GM23338 (cell line): Measurements from ENCODE around the gene RIPK4. TPM values are rescaled to one million over a fixed set of nuclear protein-coding genes. Genes with fewer than 3 reads are reported as not detected.

Experiments used
- ATAC-seq: fragments of 200-7000 bp; cut with Tn5 transposase; 3 replicates; pipeline ENCODE4 v1.9.1; 2020
- DNase-seq: peaks from one replicate; pipeline ENCODE4 v3.0.0-alpha.2; 2015; ENCODE audit warnings: low spot score
- H2AFZ ChIP-seq: fragments of 200-600 bp; sonication (generic); 2 replicates; pipeline ENCODE4 v1.8.0; 2016; ENCODE audit warnings: antibody characterized with exemption, mild to moderate bottlenecking, moderate library complexity
- H3F3A ChIP-seq: fragments of 200-600 bp; sonication (generic); replicated peaks from 2 replicates; pipeline ENCODE4 v1.8.0; 2017; ENCODE audit warnings: antibody characterized with exemption, mixed run types, low read depth
- H3K27ac ChIP-seq: fragments of 200-600 bp; sonication (generic); 2 replicates; pipeline ENCODE4 v1.6.1; 2016; ENCODE audit warnings: low read depth
- H3K27me3 ChIP-seq: fragments of 200-600 bp; sonication (generic); 2 replicates; pipeline ENCODE4 v1.8.0; 2016; ENCODE audit warnings: mild to moderate bottlenecking, mixed run types, moderate library complexity; ENCODE audit not compliant: insufficient read depth
- H3K36me3 ChIP-seq: fragments of 200-600 bp; sonication (generic); 2 replicates; pipeline ENCODE4 v1.8.0; 2016; ENCODE audit warnings: mild to moderate bottlenecking; ENCODE audit not compliant: insufficient read depth
- H3K4me1 ChIP-seq: fragments of 200-600 bp; sonication (generic); 2 replicates; pipeline ENCODE4 v1.8.0; 2016; ENCODE audit warnings: mild to moderate bottlenecking, moderate library complexity; ENCODE audit not compliant: insufficient read depth
- H3K4me2 ChIP-seq: fragments of 200-600 bp; sonication (generic); 2 replicates; pipeline ENCODE4 v1.7.1; 2017; ENCODE audit warnings: mixed run types
- H3K4me3 ChIP-seq: fragments of 200-600 bp; sonication (generic); 2 replicates; pipeline ENCODE4 v1.6.1; 2016; ENCODE audit warnings: mixed run types
- H3K79me2 ChIP-seq: fragments of 200-600 bp; sonication (generic); replicated peaks from 2 replicates; pipeline ENCODE4 v1.8.0; 2017; ENCODE audit warnings: mild to moderate bottlenecking; ENCODE audit not compliant: insufficient read depth
- H3K9me2 ChIP-seq: fragments of 200-600 bp; sonication (generic); 2 replicates; pipeline ENCODE4 v1.8.0; 2017; ENCODE audit not compliant: insufficient read depth
- H4K20me1 ChIP-seq: fragments of 200-600 bp; sonication (generic); replicated peaks from 2 replicates; pipeline ENCODE4 v1.8.0; 2017; ENCODE audit warnings: mild to moderate bottlenecking; ENCODE audit not compliant: insufficient read depth
- H3K27ac Mint-ChIP-seq: 2 replicates; pipeline ENCODE4 v1.8.0; 2020; ENCODE audit warnings: inconsistent platforms, mild to moderate bottlenecking, moderate library complexity, mixed read lengths
- H3K27me3 Mint-ChIP-seq: 3 replicates; pipeline ENCODE4 v1.8.0; 2022; ENCODE audit warnings: low read depth, mild to moderate bottlenecking, moderate library complexity, mixed read lengths, inconsistent platforms; ENCODE audit not compliant: insufficient read depth, poor library complexity
- H3K36me3 Mint-ChIP-seq: 3 replicates; pipeline ENCODE4 v1.8.0; 2021; ENCODE audit warnings: low read depth, mild to moderate bottlenecking, inconsistent platforms, moderate library complexity, mixed read lengths
- H3K4me1 Mint-ChIP-seq: 3 replicates; pipeline ENCODE4 v1.8.0; 2020; ENCODE audit warnings: mild to moderate bottlenecking, inconsistent platforms, mixed read lengths
- H3K4me3 Mint-ChIP-seq: 3 replicates; pipeline ENCODE4 v1.8.0; 2021; ENCODE audit warnings: moderate library complexity, mild to moderate bottlenecking, inconsistent platforms, mixed read lengths
- H3K9me3 Mint-ChIP-seq: 3 replicates; pipeline ENCODE4 v1.8.0; 2020; ENCODE audit warnings: moderate library complexity, mild to moderate bottlenecking, inconsistent platforms, mixed read lengths
- EZH2 ChIP-seq: fragments of 200-600 bp; sonication (generic); IDR thresholded peaks from one replicate; pipeline ENCODE4 v1.8.0; 2017; ENCODE audit warnings: antibody characterized with exemption, mild to moderate bottlenecking, low read depth; ENCODE audit not compliant: unreplicated experiment
- EZH2phosphoT487 ChIP-seq: fragments of 200-600 bp; sonication (generic); IDR thresholded peaks from one replicate; pipeline ENCODE4 v1.8.1; 2018; ENCODE audit warnings: antibody characterized with exemption; ENCODE audit not compliant: unreplicated experiment
- JUNB ChIP-seq: IDR thresholded peaks from one replicate; pipeline ENCODE4 v1.6.1; 2016; ENCODE audit warnings: antibody characterized with exemption; ENCODE audit not compliant: unreplicated experiment
- POLR2AphosphoS5 ChIP-seq: IDR thresholded peaks from 2 replicates; pipeline ENCODE4 v1.6.1; 2016; ENCODE audit warnings: antibody characterized with exemption, low read depth
- STAT1 ChIP-seq: IDR thresholded peaks from one replicate; pipeline ENCODE4 v1.6.1; 2016; ENCODE audit warnings: antibody characterized with exemption; ENCODE audit not compliant: unreplicated experiment
- ZNF114 ChIP-seq: fragments of 250-450 bp; sonication (Bioruptor Pico); IDR thresholded peaks from 2 replicates; pipeline ENCODE4 v1.5.0; 2020; ENCODE audit warnings: mild to moderate bottlenecking, moderate library complexity
- ZNF331 ChIP-seq: fragments of 250-450 bp; sonication (Bioruptor Pico); IDR thresholded peaks from 2 replicates; pipeline ENCODE4 v1.5.0; 2020; ENCODE audit warnings: low read depth, mild to moderate bottlenecking, moderate library complexity
- polyA plus RNA-seq: library from polyadenylated mRNA; unstranded; fragments of >200 nt; fragmentation: Nextera tagmentation; extraction: Ambion mirVana; gene quantifications from 2 replicates; pipeline ENCODE4 v1.2.1, GENCODE V29; 2016
- total RNA-seq: library from RNA; depleted of rRNA; stranded (reverse); fragments of >200 nt; shearing (Covaris generic); gene quantifications from 2 replicates; pipeline ENCODE4 v1.2.3, GENCODE V29; 2014
- TF ChIP-seq, protein P1 (sequence below), 2 experiments: fragments of 200-600 bp in 1 of 2; sonication (generic) in 1 of 2; conservative IDR thresholded peaks; 2 replicates each; pipeline versions ENCODE4 v1.5.1 to v1.6.1; 2016 to 2017; ENCODE audit warnings: antibody characterized with exemption in 2 of 2, low read depth in 2 of 2, mild to moderate bottlenecking in 2 of 2, moderate library complexity in 1 of 2
- TF ChIP-seq, protein P2 (sequence below): fragments of 250-450 bp; sonication (Bioruptor Pico); IDR thresholded peaks from 2 replicates; pipeline ENCODE4 v1.5.0; 2020; ENCODE audit warnings: mild to moderate bottlenecking, moderate library complexity

Gene RIPK4
- total and polyA plus RNA-seq, 2 experiments from 2014 or later = 2.5 to 9.9 TPM

GRCh38 chr21:41803316-41803715, 36.5 kb upstream of the RIPK4 start:
- Histone ChIP-seq H3F3A (no peaks in the 10 kb centered on the region), H2AFZ (no peak overlapping the region), H3K4me1 (no peaks in the 10 kb centered on the region), H3K9me2 (peaks cover 5% of the 10 kb centered on the region; the same call in 1 of the 2 replicates), H3K27me3 (no peaks in the 10 kb centered on the region), H3K79me2 (no peaks in the 10 kb centered on the region), H3K36me3 (no peaks in the 10 kb centered on the region), H3K27ac (no peak overlapping the region), H3K4me2 (no peak overlapping the region), H3K4me3 (no peak overlapping the region), H4K20me1 (no peaks in the 10 kb centered on the region)
- Mint-ChIP-seq H3K27me3 (peaks cover 10% of the 10 kb centered on the region), H3K4me1 (no peaks in the 10 kb centered on the region), H3K36me3 (peaks cover 35% of the 10 kb centered on the region), H3K27ac (no peak overlapping the region), H3K9me3 (peaks cover 3% of the 10 kb centered on the region), H3K4me3 (no peak overlapping the region)
- ATAC-seq (no peak), DNase-seq (no peak)
- no peak for TF ChIP-seq ZNF331 (CRISPR knock-in tag)
- no peak for TF ChIP-seq EZH2phosphoT487
- no peak for TF ChIP-seq ZNF114 (CRISPR knock-in tag)
- no peak for TF ChIP-seq EZH2
- TF ChIP-seq STAT1 = no peak
- TF ChIP-seq, protein P1, sequence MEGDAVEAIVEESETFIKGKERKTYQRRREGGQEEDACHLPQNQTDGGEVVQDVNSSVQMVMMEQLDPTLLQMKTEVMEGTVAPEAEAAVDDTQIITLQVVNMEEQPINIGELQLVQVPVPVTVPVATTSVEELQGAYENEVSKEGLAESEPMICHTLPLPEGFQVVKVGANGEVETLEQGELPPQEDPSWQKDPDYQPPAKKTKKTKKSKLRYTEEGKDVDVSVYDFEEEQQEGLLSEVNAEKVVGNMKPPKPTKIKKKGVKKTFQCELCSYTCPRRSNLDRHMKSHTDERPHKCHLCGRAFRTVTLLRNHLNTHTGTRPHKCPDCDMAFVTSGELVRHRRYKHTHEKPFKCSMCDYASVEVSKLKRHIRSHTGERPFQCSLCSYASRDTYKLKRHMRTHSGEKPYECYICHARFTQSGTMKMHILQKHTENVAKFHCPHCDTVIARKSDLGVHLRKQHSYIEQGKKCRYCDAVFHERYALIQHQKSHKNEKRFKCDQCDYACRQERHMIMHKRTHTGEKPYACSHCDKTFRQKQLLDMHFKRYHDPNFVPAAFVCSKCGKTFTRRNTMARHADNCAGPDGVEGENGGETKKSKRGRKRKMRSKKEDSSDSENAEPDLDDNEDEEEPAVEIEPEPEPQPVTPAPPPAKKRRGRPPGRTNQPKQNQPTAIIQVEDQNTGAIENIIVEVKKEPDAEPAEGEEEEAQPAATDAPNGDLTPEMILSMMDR (conservative IDR thresholded peaks at IDR 0.05; ENCODE audit: low read depth in 2 of 2) = no peak

DNA sequence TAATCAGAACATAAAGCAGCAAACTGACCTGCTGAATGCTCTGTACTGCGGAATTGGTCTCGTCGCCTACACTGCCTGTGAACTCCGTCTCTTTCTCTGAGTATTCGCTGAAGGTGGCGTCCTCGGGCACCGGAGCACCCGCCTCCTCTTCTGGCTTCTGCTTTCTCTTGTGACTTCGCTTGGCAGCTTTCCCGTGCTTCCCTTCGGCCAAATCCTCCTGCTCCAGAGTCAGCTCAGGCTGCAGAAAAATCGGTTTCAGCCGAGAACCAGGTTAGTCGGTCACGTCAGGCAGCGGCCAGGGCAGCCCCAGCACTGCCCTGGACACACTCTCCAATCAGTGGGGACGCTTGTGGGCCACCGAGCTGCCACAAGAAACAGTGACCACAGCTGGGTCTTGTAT, 35.8 kb upstream of the RIPK4 start:
- ATAC-seq (no peak), DNase-seq (no peak)
- H3K27me3 Mint-ChIP-seq = peaks cover 10% of the 10 kb centered on the region
- Histone ChIP-seq H3K9me2 (peaks cover 5% of the 10 kb centered on the region; the same call in 1 of the 2 replicates), H2AFZ (no peak overlapping the region), H3K27ac (no peak overlapping the region), H3K79me2 (no peaks in the 10 kb centered on the region), H3K4me3 (no peak overlapping the region), H3K27me3 (no peaks in the 10 kb centered on the region), H3K4me2 (no peak overlapping the region), H4K20me1 (no peaks in the 10 kb centered on the region), H3F3A (no peaks in the 10 kb centered on the region), H3K4me1 (no peaks in the 10 kb centered on the region), H3K36me3 (no peaks in the 10 kb centered on the region)
- H3K27ac Mint-ChIP-seq = no peak overlapping the region
- H3K4me3 Mint-ChIP-seq = no peak overlapping the region
- H3K4me1 Mint-ChIP-seq = no peaks in the 10 kb centered on the region
- peaks cover 3% of the 10 kb centered on the region for H3K9me3 Mint-ChIP-seq
- H3K36me3 Mint-ChIP-seq = peaks cover 37% of the 10 kb centered on the region
- TF ChIP-seq, protein P2, sequence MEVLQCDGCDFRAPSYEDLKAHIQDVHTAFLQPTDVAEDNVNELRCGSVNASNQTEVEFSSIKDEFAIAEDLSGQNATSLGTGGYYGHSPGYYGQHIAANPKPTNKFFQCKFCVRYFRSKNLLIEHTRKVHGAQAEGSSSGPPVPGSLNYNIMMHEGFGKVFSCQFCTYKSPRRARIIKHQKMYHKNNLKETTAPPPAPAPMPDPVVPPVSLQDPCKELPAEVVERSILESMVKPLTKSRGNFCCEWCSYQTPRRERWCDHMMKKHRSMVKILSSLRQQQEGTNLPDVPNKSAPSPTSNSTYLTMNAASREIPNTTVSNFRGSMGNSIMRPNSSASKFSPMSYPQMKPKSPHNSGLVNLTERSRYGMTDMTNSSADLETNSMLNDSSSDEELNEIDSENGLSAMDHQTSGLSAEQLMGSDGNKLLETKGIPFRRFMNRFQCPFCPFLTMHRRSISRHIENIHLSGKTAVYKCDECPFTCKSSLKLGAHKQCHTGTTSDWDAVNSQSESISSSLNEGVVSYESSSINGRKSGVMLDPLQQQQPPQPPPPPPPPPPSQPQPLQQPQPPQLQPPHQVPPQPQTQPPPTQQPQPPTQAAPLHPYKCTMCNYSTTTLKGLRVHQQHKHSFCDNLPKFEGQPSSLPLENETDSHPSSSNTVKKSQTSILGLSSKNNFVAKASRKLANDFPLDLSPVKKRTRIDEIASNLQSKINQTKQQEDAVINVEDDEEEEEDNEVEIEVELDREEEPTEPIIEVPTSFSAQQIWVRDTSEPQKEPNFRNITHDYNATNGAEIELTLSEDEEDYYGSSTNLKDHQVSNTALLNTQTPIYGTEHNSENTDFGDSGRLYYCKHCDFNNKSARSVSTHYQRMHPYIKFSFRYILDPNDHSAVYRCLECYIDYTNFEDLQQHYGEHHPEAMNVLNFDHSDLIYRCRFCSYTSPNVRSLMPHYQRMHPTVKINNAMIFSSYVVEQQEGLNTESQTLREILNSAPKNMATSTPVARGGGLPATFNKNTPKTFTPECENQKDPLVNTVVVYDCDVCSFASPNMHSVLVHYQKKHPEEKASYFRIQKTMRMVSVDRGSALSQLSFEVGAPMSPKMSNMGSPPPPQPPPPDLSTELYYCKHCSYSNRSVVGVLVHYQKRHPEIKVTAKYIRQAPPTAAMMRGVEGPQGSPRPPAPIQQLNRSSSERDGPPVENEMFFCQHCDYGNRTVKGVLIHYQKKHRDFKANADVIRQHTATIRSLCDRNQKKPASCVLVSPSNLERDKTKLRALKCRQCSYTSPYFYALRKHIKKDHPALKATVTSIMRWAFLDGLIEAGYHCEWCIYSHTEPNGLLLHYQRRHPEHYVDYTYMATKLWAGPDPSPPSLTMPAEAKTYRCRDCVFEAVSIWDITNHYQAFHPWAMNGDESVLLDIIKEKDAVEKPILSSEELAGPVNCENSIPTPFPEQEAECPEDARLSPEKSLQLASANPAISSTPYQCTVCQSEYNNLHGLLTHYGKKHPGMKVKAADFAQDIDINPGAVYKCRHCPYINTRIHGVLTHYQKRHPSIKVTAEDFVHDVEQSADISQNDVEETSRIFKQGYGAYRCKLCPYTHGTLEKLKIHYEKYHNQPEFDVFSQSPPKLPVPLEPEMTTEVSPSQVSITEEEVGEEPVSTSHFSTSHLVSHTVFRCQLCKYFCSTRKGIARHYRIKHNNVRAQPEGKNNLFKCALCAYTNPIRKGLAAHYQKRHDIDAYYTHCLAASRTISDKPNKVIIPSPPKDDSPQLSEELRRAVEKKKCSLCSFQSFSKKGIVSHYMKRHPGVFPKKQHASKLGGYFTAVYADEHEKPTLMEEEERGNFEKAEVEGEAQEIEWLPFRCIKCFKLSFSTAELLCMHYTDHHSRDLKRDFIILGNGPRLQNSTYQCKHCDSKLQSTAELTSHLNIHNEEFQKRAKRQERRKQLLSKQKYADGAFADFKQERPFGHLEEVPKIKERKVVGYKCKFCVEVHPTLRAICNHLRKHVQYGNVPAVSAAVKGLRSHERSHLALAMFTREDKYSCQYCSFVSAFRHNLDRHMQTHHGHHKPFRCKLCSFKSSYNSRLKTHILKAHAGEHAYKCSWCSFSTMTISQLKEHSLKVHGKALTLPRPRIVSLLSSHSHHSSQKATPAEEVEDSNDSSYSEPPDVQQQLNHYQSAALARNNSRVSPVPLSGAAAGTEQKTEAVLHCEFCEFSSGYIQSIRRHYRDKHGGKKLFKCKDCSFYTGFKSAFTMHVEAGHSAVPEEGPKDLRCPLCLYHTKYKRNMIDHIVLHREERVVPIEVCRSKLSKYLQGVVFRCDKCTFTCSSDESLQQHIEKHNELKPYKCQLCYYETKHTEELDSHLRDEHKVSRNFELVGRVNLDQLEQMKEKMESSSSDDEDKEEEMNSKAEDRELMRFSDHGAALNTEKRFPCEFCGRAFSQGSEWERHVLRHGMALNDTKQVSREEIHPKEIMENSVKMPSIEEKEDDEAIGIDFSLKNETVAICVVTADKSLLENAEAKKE (CRISPR knock-in tag) = no peak
- TF ChIP-seq ZNF114 (CRISPR knock-in tag) = no peak
- TF ChIP-seq ZNF331 (CRISPR knock-in tag) = no peak
- no peak for TF ChIP-seq STAT1
- TF ChIP-seq JUNB = no peak
- TF ChIP-seq, protein P1 (conservative IDR thresholded peaks at IDR 0.05; ENCODE audit: low read depth in 2 of 2) = no peak
- no peak for TF ChIP-seq POLR2AphosphoS5
- TF ChIP-seq EZH2 = no peak
- no peak for TF ChIP-seq EZH2phosphoT487
